PC-3 (cell line): ENCODE data around the gene NREP. TPM values are rescaled to one million over a fixed set of nuclear protein-coding genes. Genes with fewer than 3 reads are reported as not detected.

ENCODE experiments used
- ATAC-seq: fragments of 200-7000 bp; cut with Tn5 transposase; 2 replicates; pipeline ENCODE4 v1.9.1; 2020; ENCODE audit warnings: mild to moderate bottlenecking, moderate library complexity
- BruUV-seq: library from RNA; stranded (reverse); fragments of 400-500 nt; replicated peaks from 2 replicates; lab custom pipeline; 2021; lab: Mats Ljungman, UMichigan
- CTCF ChIA-PET: fragments of 300-600 bp; sonication (Branson Sonifier 250); formaldehyde crosslinking; loops from one replicate; lab custom pipeline; 2022; ENCODE audit warnings: antibody characterized with exemption; lab: Charles Lee
- POLR2A ChIA-PET: fragments of 300-600 bp; sonication (Branson Sonifier 250); formaldehyde crosslinking; loops from one replicate; lab custom pipeline; 2022; ENCODE audit warnings: antibody characterized with exemption; ENCODE audit not compliant: unreplicated experiment; lab: Charles Lee
- DNase-seq: peaks from one replicate; pipeline ENCODE4 v3.0.0-alpha.2; 2015
- H2AFZ ChIP-seq: fragments of 300-600 bp; sonication (generic); 2 replicates; pipeline ENCODE4 v1.6.0; 2016; ENCODE audit warnings: antibody characterized with exemption, low read length
- H3F3A ChIP-seq: fragments of 300-600 bp; sonication (generic); one replicate; pipeline ENCODE4 v1.6.0; 2017; ENCODE audit warnings: antibody characterized with exemption, low read length, control low read depth, mild to moderate bottlenecking; ENCODE audit not compliant: unreplicated experiment
- H3K27ac ChIP-seq: fragments of 300-600 bp; sonication (generic); 2 replicates; pipeline ENCODE4 v1.5.1; 2016; ENCODE audit warnings: mild to moderate bottlenecking, low read length
- H3K27me3 ChIP-seq: fragments of 300-600 bp; sonication (generic); 2 replicates; pipeline ENCODE4 v1.6.1; 2016; ENCODE audit warnings: low read length, mixed read lengths
- H3K36me3 ChIP-seq: fragments of 300-600 bp; sonication (generic); 2 replicates; pipeline ENCODE4 v1.6.1; 2016; ENCODE audit warnings: low read depth, mixed run types, low read length, mixed read lengths
- H3K4me1 ChIP-seq: fragments of 300-600 bp; sonication (generic); 2 replicates; pipeline ENCODE4 v1.5.1; 2016; ENCODE audit warnings: low read length; ENCODE audit not compliant: insufficient read depth
- H3K4me2 ChIP-seq: fragments of 300-600 bp; sonication (generic); 2 replicates; pipeline ENCODE4 v1.6.0; 2016; ENCODE audit warnings: low read length
- H3K4me3 ChIP-seq: fragments of 300-600 bp; sonication (generic); 2 replicates; pipeline ENCODE4 v1.5.1; 2016; ENCODE audit warnings: mild to moderate bottlenecking, low read length, mixed read lengths
- H3K79me2 ChIP-seq: fragments of 300-600 bp; sonication (generic); 2 replicates; pipeline ENCODE4 v1.6.1; 2017; ENCODE audit warnings: low read length, mixed read lengths
- H3K9ac ChIP-seq: fragments of 300-600 bp; sonication (generic); 2 replicates; pipeline ENCODE4 v1.6.0; 2016; ENCODE audit warnings: mild to moderate bottlenecking, low read length
- H3K9me2 ChIP-seq: fragments of 300-600 bp; sonication (generic); replicated peaks from 2 replicates; pipeline ENCODE4 v1.6.1; 2016; ENCODE audit warnings: mixed run types, low read length, mixed read lengths
- H3K9me3 ChIP-seq: fragments of 300-600 bp; sonication (generic); 2 replicates; pipeline ENCODE4 v1.6.1; 2016; ENCODE audit warnings: low read length, mixed read lengths
- H4K20me1 ChIP-seq: fragments of 300-600 bp; sonication (generic); 2 replicates; pipeline ENCODE4 v1.6.1; 2016; ENCODE audit warnings: low read length, mixed read lengths
- CTCF ChIP-seq: fragments of 300-600 bp; sonication (generic); conservative IDR thresholded peaks from 2 replicates; pipeline ENCODE4 v1.5.1; 2017; ENCODE audit warnings: antibody characterized with exemption, low read depth, mild to moderate bottlenecking, low read length
- EZH2 ChIP-seq: fragments of 300-600 bp; sonication (generic); IDR thresholded peaks from one replicate; pipeline ENCODE4 v1.6.1; 2017; ENCODE audit warnings: antibody characterized with exemption, mild to moderate bottlenecking, low read length; ENCODE audit not compliant: unreplicated experiment
- EZH2phosphoT487 ChIP-seq: fragments of 300-600 bp; sonication (generic); IDR thresholded peaks from 2 replicates; pipeline ENCODE4 v1.6.1; 2018; ENCODE audit warnings: mild to moderate bottlenecking, antibody characterized with exemption, low read length, borderline replicate concordance
- intact Hi-C: fragments of 100-400 bp; cut with micrococcal nuclease; formaldehyde crosslinking; loops from 2 replicates; pipeline ENCODE4 v1.9.0; 2023
- total RNA-seq: library from RNA; depleted of rRNA; stranded (reverse); fragments of >200 nt; gene quantifications from 2 replicates; pipeline ENCODE4 v1.2.3, GENCODE V29; 2014

The NREP gene
- total RNA-seq, 1 experiment from 2014 or later: 22.6 TPM

- DNase-seq: no peak
- Histone ChIP-seq H3K4me2 (no peak overlapping the region), H3K27ac (no peak overlapping the region), H3K9me2 (no peaks in the 10 kb centered on the region), H3K4me3 (no peak overlapping the region), H3K9me3 (no peaks in the 10 kb centered on the region), H3K27me3 (no peaks in the 10 kb centered on the region), H4K20me1 (no peaks in the 10 kb centered on the region), H2AFZ (no peak overlapping the region), H3K4me1 (peaks cover 17% of the 10 kb centered on the region), H3F3A (no peaks in the 10 kb centered on the region), H3K9ac (no peak overlapping the region), H3K36me3 (no peaks in the 10 kb centered on the region), H3K79me2 (no peaks in the 10 kb centered on the region)
- ATAC-seq: no peak
- ChIA-PET POLR2A (no interaction called here), CTCF (no interaction called here)
- no TSS peak for BruUV-seq
- TF ChIP-seq CTCF (no peak), EZH2phosphoT487 (no peak), EZH2 (no peak)
- intact Hi-C loops: no loop called here
These were observed 38.1 kb upstream of the NREP start for GRCh38 chr5:111795142-111795541.

GRCh38 chr5:111792471-111793058 is 35.6 kb upstream of the NREP start:
- ATAC-seq: peak; percentile 79
- Histone ChIP-seq H3F3A (no peaks in the 10 kb centered on the region), H3K79me2 (no peaks in the 10 kb centered on the region), H3K9ac (no peak overlapping the region), H4K20me1 (no peaks in the 10 kb centered on the region), H3K27ac (peak overlapping the region; percentile 26), H3K4me2 (peak overlapping the region; percentile 50), H3K4me3 (no peak overlapping the region), H3K36me3 (no peaks in the 10 kb centered on the region), H3K4me1 (peaks cover 17% of the 10 kb centered on the region), H3K27me3 (no peaks in the 10 kb centered on the region), H3K9me3 (no peaks in the 10 kb centered on the region), H2AFZ (no peak overlapping the region), H3K9me2 (no peaks in the 10 kb centered on the region)
- POLR2A ChIA-PET: no interaction called here
- intact Hi-C loops: no loop called here
- BruUV-seq: no TSS peak
- TF ChIP-seq EZH2phosphoT487 (no peak), EZH2 (no peak), CTCF (no peak)
- peak; percentile 81 for DNase-seq
- CTCF ChIA-PET: no interaction called here

GRCh38 chr5:111790295-111790694 is 33.3 kb upstream of the NREP start:
- Histone ChIP-seq H3K4me2 (no peak overlapping the region), H3K9me3 (no peaks in the 10 kb centered on the region), H4K20me1 (no peaks in the 10 kb centered on the region), H3K9ac (no peak overlapping the region), H3K27me3 (no peaks in the 10 kb centered on the region), H3K4me1 (peaks cover 17% of the 10 kb centered on the region), H2AFZ (no peak overlapping the region), H3K36me3 (no peaks in the 10 kb centered on the region), H3K4me3 (no peak overlapping the region), H3K9me2 (no peaks in the 10 kb centered on the region), H3K27ac (no peak overlapping the region), H3K79me2 (no peaks in the 10 kb centered on the region), H3F3A (no peaks in the 10 kb centered on the region)
- BruUV-seq: no TSS peak
- ChIA-PET CTCF (no interaction called here), POLR2A (no interaction called here)
- intact Hi-C loops: no loop called here
- no peak for ATAC-seq
- DNase-seq: no peak
- TF ChIP-seq CTCF: no peak
- no peak for TF ChIP-seq EZH2phosphoT487
- TF ChIP-seq EZH2: no peak
